Measurements from ENCODE around the gene ARHGAP28.
"Not testable (repeated sequence)": the region's sequence is repeated elsewhere in the genome, so short reads cannot be mapped to it uniquely, and the experiment has no call there.

Gene ARHGAP28

GRCh38 chr18:6795307-6795706 is 65.8 kb downstream of the ARHGAP28 start:
- no peak for TF ChIP-seq CTCF (IDR thresholded peaks at IDR 0.05; ENCODE audit: control insufficient read depth, insufficient read depth, low read depth, low read length, missing control alignments)
- no peak for DNase-seq (ENCODE audit: low read depth)

GRCh38 chr18:6796511-6796910 is 67.0 kb downstream of the ARHGAP28 start:
- H3K4me3 ChIP-seq (ENCODE audit: control insufficient read depth, low read depth, low read length): no peak overlapping the region
- DNase-seq (ENCODE audit: low read depth): no peak
- no peak for TF ChIP-seq CTCF (IDR thresholded peaks at IDR 0.05; ENCODE audit: control insufficient read depth, insufficient read depth, low read depth, low read length, missing control alignments)

More at GRCh38 chr18:6795307-6795706, 65.8 kb downstream of the ARHGAP28 start:
- H3K4me3 ChIP-seq (ENCODE audit: control insufficient read depth, low read depth, low read length): no peak overlapping the region

- H3K4me3 ChIP-seq (ENCODE audit: control insufficient read depth, low read depth, low read length): no peak overlapping the region
- no peak for TF ChIP-seq CTCF (IDR thresholded peaks at IDR 0.05; ENCODE audit: control insufficient read depth, insufficient read depth, low read depth, low read length, missing control alignments)
- no peak for DNase-seq (ENCODE audit: low read depth)
Observed at GRCh38 chr18:6797171-6797570, 67.7 kb downstream of the ARHGAP28 start.

- no peak for DNase-seq (ENCODE audit: low read depth)
- TF ChIP-seq CTCF (IDR thresholded peaks at IDR 0.05; ENCODE audit: control insufficient read depth, insufficient read depth, low read depth, low read length, missing control alignments): no peak
- H3K4me3 ChIP-seq (ENCODE audit: control insufficient read depth, low read depth, low read length): no peak overlapping the region
Observed at GRCh38 chr18:6798896-6799295, 69.4 kb downstream of the ARHGAP28 start.

GRCh38 chr18:6800309-6800708 is 70.8 kb downstream of the ARHGAP28 start:
- DNase-seq (ENCODE audit: low read depth); H3K4me3 ChIP-seq (ENCODE audit: control insufficient read depth, low read depth, low read length): not testable (repeated sequence)

GRCh38 chr18:6807515-6808257 is 78.2 kb downstream of the ARHGAP28 start:
- TF ChIP-seq CTCF (IDR thresholded peaks at IDR 0.05; ENCODE audit: control insufficient read depth, insufficient read depth, low read depth, low read length, missing control alignments): no peak
- H3K4me3 ChIP-seq (ENCODE audit: control insufficient read depth, low read depth, low read length): no peak overlapping the region
- no peak for DNase-seq (ENCODE audit: low read depth)

- no peak for TF ChIP-seq CTCF (IDR thresholded peaks at IDR 0.05; ENCODE audit: control insufficient read depth, insufficient read depth, low read depth, low read length, missing control alignments)
- H3K4me3 ChIP-seq (ENCODE audit: control insufficient read depth, low read depth, low read length): no peak overlapping the region
- DNase-seq (ENCODE audit: low read depth): no peak
Observed at GRCh38 chr18:6810191-6810590, 80.7 kb downstream of the ARHGAP28 start.
